NT2/D1 (cell line): ENCODE results near the gene FGF4.

ENCODE experiments used
- YY1 ChIP-seq: IDR thresholded peaks from 2 replicates; pipeline ENCODE4 v1.6.1; 2011; ENCODE audit not compliant: insufficient read length, insufficient read depth
- ZNF274 ChIP-seq: IDR thresholded peaks from 2 replicates; pipeline ENCODE4 v1.6.1; 2011; ENCODE audit warnings: mild to moderate bottlenecking, low read depth, low read length

GRCh38 chr11:69734367-69734766 lies 40.8 kb downstream of the FGF4 start:
- TF ChIP-seq ZNF274 (no peak), YY1 (no peak)
